Sigmoid colon (tissue), 4 donors: ENCODE results near the gene CYP26A1.

Experiments
- EP300 ChIP-seq, 4 donors: sonication (generic); formaldehyde crosslinking; IDR thresholded peaks; one replicate each; pipeline ENCODE4 v1.6.1; 2017; ENCODE audit warnings: antibody characterized with exemption in 4 of 4
- POLR2A ChIP-seq, 2 donors: fragments of 450-650 bp; IDR thresholded peaks; one replicate each; pipeline ENCODE4 v1.6.1; 2016; ENCODE audit warnings: antibody characterized with exemption in 2 of 2, mild to moderate bottlenecking in 2 of 2, moderate library complexity in 2 of 2
- POLR2AphosphoS5 ChIP-seq, 4 donors: sonication (generic); formaldehyde crosslinking; IDR thresholded peaks; one replicate each; pipeline ENCODE4 v1.6.1; 2017; ENCODE audit warnings: antibody characterized with exemption in 4 of 4
- TF ChIP-seq, protein P1 (sequence below), 4 experiments: fragments of 450-650 bp in 3 of 4; fragments of 200-600 bp in 1 of 4; IDR thresholded peaks; one replicate each; pipeline ENCODE4 v1.5.1; 2016 to 2019; ENCODE audit warnings: antibody characterized with exemption in 4 of 4, mild to moderate bottlenecking in 3 of 4, moderate library complexity in 2 of 4

DNA sequence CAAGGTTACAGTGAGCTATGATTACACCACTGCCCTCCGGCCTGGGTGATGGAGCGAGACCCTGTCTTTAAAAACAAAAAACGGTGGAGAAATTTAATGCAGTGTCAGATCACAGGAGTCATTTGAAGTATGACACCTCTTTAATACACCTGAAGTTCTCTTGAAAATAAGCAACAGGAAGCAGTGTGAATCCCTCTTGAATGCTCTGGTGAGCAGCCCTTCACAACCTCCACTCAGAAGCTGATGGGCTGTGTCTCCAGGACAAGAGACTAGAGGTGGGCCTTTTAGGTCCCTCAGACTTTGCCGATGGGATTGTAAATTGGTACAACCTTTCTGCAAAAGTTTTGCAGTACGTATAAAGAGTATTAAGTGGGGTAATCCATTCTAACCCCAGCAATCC is 50.1 kb downstream of the CYP26A1 start:
- no peak for TF ChIP-seq POLR2A (IDR thresholded peaks at IDR 0.05)
- TF ChIP-seq POLR2AphosphoS5 (IDR thresholded peaks at IDR 0.05): no peak
- TF ChIP-seq, protein P1, sequence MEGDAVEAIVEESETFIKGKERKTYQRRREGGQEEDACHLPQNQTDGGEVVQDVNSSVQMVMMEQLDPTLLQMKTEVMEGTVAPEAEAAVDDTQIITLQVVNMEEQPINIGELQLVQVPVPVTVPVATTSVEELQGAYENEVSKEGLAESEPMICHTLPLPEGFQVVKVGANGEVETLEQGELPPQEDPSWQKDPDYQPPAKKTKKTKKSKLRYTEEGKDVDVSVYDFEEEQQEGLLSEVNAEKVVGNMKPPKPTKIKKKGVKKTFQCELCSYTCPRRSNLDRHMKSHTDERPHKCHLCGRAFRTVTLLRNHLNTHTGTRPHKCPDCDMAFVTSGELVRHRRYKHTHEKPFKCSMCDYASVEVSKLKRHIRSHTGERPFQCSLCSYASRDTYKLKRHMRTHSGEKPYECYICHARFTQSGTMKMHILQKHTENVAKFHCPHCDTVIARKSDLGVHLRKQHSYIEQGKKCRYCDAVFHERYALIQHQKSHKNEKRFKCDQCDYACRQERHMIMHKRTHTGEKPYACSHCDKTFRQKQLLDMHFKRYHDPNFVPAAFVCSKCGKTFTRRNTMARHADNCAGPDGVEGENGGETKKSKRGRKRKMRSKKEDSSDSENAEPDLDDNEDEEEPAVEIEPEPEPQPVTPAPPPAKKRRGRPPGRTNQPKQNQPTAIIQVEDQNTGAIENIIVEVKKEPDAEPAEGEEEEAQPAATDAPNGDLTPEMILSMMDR (IDR thresholded peaks at IDR 0.05): no peak
- no peak for TF ChIP-seq EP300 (IDR thresholded peaks at IDR 0.05)
